ENCODE data around the gene VPS13C. TPM values are rescaled to one million over a fixed set of nuclear protein-coding genes. Genes with fewer than 3 reads are reported as not detected.
"Not testable (repeated sequence)": the region's sequence is repeated elsewhere in the genome, so short reads cannot be mapped to it uniquely, and the experiment has no call there.

VPS13C gene
- total RNA-seq, 4 donors from 2014 or later, result 68.2 to 165 (median 102) TPM

DNA sequence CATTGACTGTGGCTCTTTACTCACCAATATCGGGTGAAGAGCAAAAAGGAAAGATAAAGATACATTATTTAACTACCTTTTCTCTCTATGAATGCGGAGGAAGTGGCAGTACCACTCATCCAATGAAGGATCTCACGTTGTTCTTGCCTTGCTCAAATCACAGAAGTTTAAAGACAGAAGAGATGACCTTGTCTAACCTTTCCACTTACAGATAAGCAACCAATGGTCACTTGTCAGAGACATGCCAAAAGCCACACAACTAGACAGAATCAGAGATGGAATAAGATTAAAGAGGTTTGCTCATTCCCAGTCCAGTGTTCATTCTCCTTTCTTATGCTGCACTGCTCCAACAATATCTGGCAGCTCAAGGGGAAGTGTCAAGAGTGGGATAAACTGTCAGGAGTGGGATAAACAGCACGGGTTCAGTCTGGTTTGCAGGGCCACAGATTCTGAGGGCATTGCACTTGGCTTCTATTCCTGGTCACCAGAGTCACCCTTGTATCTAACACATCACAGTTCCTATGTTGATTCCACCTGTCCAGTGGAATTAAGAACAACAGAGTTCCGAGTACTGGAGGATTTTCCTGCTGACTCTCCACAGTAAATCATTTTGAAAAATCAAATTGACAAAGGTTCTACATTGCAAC, 6.7 kb downstream of the VPS13C start:
- DNase-seq, result no peak
- Histone ChIP-seq H3K27me3 (no peaks in the 10 kb centered on the region), H3K27ac (no peak overlapping the region), H3K4me3 (no peak overlapping the region), H3K36me3 (no peaks in the 10 kb centered on the region), H3K9me3 (no peaks in the 10 kb centered on the region), H3K4me1 (no peaks in the 10 kb centered on the region)
- intact Hi-C loops (cut with DNase I; ENCODE audit: low total_unique reads), result no loop called here
- TF ChIP-seq, protein P1, sequence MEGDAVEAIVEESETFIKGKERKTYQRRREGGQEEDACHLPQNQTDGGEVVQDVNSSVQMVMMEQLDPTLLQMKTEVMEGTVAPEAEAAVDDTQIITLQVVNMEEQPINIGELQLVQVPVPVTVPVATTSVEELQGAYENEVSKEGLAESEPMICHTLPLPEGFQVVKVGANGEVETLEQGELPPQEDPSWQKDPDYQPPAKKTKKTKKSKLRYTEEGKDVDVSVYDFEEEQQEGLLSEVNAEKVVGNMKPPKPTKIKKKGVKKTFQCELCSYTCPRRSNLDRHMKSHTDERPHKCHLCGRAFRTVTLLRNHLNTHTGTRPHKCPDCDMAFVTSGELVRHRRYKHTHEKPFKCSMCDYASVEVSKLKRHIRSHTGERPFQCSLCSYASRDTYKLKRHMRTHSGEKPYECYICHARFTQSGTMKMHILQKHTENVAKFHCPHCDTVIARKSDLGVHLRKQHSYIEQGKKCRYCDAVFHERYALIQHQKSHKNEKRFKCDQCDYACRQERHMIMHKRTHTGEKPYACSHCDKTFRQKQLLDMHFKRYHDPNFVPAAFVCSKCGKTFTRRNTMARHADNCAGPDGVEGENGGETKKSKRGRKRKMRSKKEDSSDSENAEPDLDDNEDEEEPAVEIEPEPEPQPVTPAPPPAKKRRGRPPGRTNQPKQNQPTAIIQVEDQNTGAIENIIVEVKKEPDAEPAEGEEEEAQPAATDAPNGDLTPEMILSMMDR (IDR thresholded peaks at IDR 0.05), result no peak
- TF ChIP-seq POLR2A (IDR thresholded peaks at IDR 0.05), result no peak

DNA sequence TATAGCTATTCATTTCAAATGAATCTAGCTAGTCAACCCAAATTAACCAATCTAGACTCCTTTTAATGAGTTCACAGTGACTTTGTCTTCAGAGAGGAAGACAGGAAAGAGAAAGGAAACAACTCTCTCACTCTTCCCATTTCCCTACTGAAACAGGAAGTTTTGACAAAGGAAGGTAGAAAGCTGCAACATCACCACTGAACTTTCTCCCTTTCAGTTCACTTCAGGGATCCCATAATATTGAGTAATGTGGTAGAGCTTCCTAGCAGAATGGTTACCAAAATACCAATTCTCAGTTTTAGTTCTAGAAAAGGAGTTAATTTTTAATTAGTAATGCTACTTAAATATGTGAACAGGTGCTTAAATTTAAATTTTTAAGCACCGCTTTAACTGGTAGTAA, 7.5 kb downstream of the VPS13C start:
- intact Hi-C loops (cut with DNase I; ENCODE audit: low total_unique reads), result no loop called here
- no peak for DNase-seq
- no peak overlapping the region for H3K4me3 ChIP-seq
- H3K27ac ChIP-seq, result no peak overlapping the region
- H3K9me3 ChIP-seq, result no peaks in the 10 kb centered on the region
- H3K4me1 ChIP-seq, result no peaks in the 10 kb centered on the region
- H3K27me3 ChIP-seq, result no peaks in the 10 kb centered on the region
- TF ChIP-seq POLR2A (IDR thresholded peaks at IDR 0.05), result no peak
- TF ChIP-seq, protein P1 (IDR thresholded peaks at IDR 0.05), result no peak
- H3K36me3 ChIP-seq, result no peaks in the 10 kb centered on the region

DNA sequence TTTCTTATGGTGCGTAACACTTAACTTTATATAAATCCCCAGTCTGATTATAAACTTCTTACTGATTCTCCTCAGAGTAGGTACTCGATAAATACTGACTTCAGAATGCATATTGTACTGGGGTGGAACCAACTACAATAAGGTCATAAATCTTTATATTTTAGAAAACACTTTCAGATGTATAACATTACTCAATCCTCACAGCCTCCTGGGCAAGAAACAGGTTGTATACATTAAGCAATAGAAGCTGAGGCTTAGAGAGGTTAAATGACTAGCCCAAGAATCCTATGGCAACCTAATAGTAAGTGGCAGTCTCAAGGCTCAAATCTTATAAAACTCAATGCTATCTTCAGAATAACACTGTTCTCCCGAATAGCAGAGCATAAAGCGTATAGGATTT, 9.1 kb downstream of the VPS13C start:
- Histone ChIP-seq H3K9me3 (no peaks in the 10 kb centered on the region), H3K4me3 (no peak overlapping the region), H3K27ac (no peak overlapping the region), H3K36me3 (no peaks in the 10 kb centered on the region), H3K4me1 (no peaks in the 10 kb centered on the region), H3K27me3 (no peaks in the 10 kb centered on the region)
- intact Hi-C loops (cut with DNase I; ENCODE audit: low total_unique reads), result no loop called here
- TF ChIP-seq, protein P1 (IDR thresholded peaks at IDR 0.05), result no peak
- no peak for TF ChIP-seq POLR2A (IDR thresholded peaks at IDR 0.05)
- DNase-seq, result no peak

DNA sequence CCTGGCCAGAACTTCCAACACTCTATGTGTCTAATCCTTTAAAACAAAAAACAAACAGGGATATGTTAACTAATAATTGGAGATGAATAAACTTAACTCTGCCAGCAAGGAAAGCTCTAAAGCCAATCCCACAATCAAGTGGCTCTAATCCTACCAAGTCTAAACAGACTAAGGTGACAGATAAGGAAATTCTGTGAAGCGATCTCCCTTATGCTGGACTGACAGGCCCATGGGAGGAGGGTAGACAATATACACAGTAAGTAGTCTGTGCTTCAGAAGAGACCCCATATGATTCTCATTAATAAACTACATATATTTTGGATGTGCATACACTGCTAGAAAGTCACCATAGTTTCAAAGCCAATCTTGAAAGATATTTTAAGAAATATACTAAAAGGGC, 10.1 kb downstream of the VPS13C start:
- TF ChIP-seq, protein P1 (IDR thresholded peaks at IDR 0.05), result no peak
- no peak for TF ChIP-seq POLR2A (IDR thresholded peaks at IDR 0.05)
- no peaks in the 10 kb centered on the region for H3K36me3 ChIP-seq
- intact Hi-C loops (cut with DNase I; ENCODE audit: low total_unique reads), result no loop called here
- DNase-seq, result no peak
- H3K9me3 ChIP-seq, result no peaks in the 10 kb centered on the region
- H3K4me1 ChIP-seq, result no peaks in the 10 kb centered on the region
- H3K27ac ChIP-seq, result no peak overlapping the region
- no peak overlapping the region for H3K4me3 ChIP-seq
- H3K27me3 ChIP-seq, result no peaks in the 10 kb centered on the region

DNA sequence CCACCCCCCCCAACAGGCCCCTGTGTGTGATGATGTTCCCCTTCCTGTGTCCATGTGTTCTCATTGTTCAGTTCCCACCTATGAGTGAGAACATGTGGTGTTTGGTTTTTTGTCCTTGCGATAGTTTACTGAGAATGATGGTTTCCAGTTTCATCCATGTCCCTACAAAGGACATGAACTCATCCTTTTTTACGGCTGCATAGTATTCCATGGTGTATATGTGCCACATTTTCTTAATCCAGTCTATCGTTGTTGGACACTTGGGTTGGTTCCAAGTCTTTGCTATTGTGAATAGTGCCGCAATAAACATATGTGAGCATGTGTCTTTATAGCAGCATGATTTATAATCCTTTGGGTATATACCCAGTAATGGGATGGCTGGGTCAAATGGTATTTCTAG, 12.0 kb downstream of the VPS13C start:
- H3K4me3 ChIP-seq; DNase-seq; H3K4me1 ChIP-seq; intact Hi-C loops (cut with DNase I; ENCODE audit: low total_unique reads); H3K36me3 ChIP-seq; H3K27me3 ChIP-seq; H3K9me3 ChIP-seq; H3K27ac ChIP-seq: not testable (repeated sequence)
